ENCODE measurements around the gene NR1D1. TPM values are rescaled to one million over a fixed set of nuclear protein-coding genes. Genes with fewer than 3 reads are reported as not detected.

The NR1D1 gene
- total and polyA plus RNA-seq, 7 experiments from 2014 or later: 3.6 to 34.2 (median 16.4) TPM

DNA sequence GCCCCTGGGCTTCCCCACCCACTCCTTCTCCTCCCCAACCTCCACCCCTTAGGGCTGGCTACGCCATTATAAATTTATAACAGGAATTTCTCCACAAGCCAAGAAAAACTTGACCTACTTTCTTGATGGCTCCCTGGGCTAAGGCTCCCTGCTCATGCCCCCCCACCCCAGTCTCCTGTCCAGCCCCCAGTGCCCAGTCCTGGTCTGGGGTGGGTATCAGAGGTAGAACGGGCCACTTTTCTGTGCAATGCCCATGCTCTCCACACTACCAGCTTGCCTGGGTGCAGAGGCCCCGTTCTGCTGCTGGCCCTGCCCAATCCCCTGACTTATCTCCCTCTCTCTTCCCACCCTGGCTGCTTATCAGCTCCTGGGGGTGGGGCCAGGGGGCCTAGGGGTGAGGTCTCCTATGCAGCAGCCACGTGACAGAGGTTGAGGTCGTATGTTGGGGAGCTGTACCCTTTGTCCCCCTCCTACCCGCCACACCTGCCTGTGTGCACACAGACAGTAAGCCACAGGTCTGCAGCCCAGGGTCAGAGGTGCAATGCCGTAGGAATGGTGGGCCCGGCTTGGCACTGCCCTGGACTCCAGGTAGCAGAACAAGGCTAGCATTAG lies 27.5 kb downstream of the NR1D1 start:
- peak overlapping the region; percentile 15 for H3K27ac ChIP-seq (ENCODE audit: low read depth, low read length)
- peaks cover 0 to 24% (median 6%) of the 10 kb centered on the region in 3 experiments for H3K36me3 ChIP-seq (ENCODE audit: control insufficient read depth in 2 of 3, insufficient read depth in 3 of 3, low read length in 3 of 3)
- CTCF ChIA-PET: interaction anchor here (0.8 to 6.3 kb wide), 5 partner anchors 9 to 200 kb away, joined by 3 to 106 read pairs (median 49); partner anchors contain the start of gene THRA

DNA sequence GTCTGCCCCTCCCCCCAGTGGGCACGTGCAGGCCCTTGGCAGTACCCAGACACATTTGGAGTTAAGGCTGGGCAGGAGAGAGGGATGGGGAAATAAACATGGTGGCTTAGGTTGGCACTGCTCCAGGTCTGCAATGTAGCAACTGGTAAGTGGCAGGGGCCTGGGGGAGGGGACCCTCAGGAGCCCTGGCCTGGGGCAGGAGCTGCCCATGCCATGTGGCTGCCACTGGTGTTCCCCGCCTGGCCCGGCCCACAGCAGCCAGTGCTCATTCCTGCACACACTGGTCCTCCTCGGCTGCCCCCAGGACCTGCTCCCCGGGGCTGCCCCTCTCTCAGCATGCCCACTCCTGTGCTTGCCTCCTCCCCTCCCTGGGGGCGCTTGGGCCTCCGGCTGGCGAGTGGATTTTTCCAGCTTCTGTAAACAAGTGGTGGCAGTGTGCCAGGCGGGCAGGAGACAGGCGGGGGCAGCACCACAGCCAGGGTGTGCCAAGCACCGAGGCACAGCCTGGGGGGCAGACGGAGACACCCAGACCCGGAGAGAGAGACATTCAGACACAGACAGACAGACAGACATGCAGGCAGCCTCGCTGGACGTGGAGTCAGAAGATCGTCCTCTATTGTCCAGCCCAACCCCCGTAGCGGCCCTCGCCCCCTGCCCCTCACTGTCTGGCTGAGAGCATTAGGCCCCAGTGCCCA lies 28.2 kb downstream of the NR1D1 start:
- ChIA-PET POLR2A (interaction anchor here (0.6 to 3.6 kb wide), 6 partner anchors 18 to 1143 kb away, joined by 3 to 25 read pairs (median 3); partner anchors contain the start of genes MED24, NR1D1 and TOP2A), CTCF (interaction anchor here (6.0 to 6.3 kb wide), 2 partner anchors 8 to 39 kb away, joined by 88 to 106 read pairs; partner anchors contain the start of gene THRA)
- H3K9me3 ChIP-seq (ENCODE audit: control insufficient read depth in 2 of 3, low read length in 3 of 3): no peaks in the 10 kb centered on the region
- H3K4me1 ChIP-seq (ENCODE audit: control insufficient read depth in 2 of 2, insufficient read depth in 2 of 2, low read length in 2 of 2): peaks cover 37 to 63% of the 10 kb centered on the region in 2 donors
- DNase-seq: peak in 1 of 9 donors; percentile 8
- no peaks in the 10 kb centered on the region for H3K9me3 Mint-ChIP-seq
- no peaks in the 10 kb centered on the region for H3K27me3 ChIP-seq (ENCODE audit: control insufficient read depth in 2 of 2, insufficient read depth in 2 of 2, low read length in 2 of 2)
- H3K36me3 ChIP-seq (ENCODE audit: control insufficient read depth in 2 of 3, insufficient read depth in 3 of 3, low read length in 3 of 3): peaks cover 0 to 17% (median 5%) of the 10 kb centered on the region in 3 experiments
- H3K4me3 Mint-ChIP-seq: peak overlapping the region in 2 of 10 donors; percentile 12 to 14
- peaks cover 35 to 91% (median 63%) of the 10 kb centered on the region in 7 donors for H3K4me1 Mint-ChIP-seq
- H3K27ac ChIP-seq (ENCODE audit: low read depth, low read length): peak overlapping the region; percentile 75
- H3K27me3 Mint-ChIP-seq: no peaks in the 10 kb centered on the region
- intact Hi-C loops (cut with micrococcal nuclease): no loop called here
- H3K27ac Mint-ChIP-seq: peak overlapping the region in 7 of 9 donors; percentile 51 to 94 (median 75)
- ATAC-seq: no peak
- H3K36me3 Mint-ChIP-seq: peaks cover 0 to 15% (median 3%) of the 10 kb centered on the region in 5 donors
- no peak overlapping the region for H3K4me3 ChIP-seq (ENCODE audit: low read length)

More for the DNA sequence above, 27.5 kb downstream of the NR1D1 start:
- H3K27me3 Mint-ChIP-seq: no peaks in the 10 kb centered on the region
- H3K27ac Mint-ChIP-seq: peak overlapping the region in 8 of 9 donors; percentile 21 to 84 (median 68)
- no peaks in the 10 kb centered on the region for H3K9me3 ChIP-seq (ENCODE audit: control insufficient read depth in 2 of 3, low read length in 3 of 3)
- peaks cover 30 to 89% (median 58%) of the 10 kb centered on the region in 7 donors for H3K4me1 Mint-ChIP-seq
- peaks cover 37 to 57% of the 10 kb centered on the region in 2 donors for H3K4me1 ChIP-seq (ENCODE audit: control insufficient read depth in 2 of 2, insufficient read depth in 2 of 2, low read length in 2 of 2)
- no peaks in the 10 kb centered on the region for H3K9me3 Mint-ChIP-seq
- POLR2A ChIA-PET: interaction anchor here (0.6 to 6.6 kb wide), 4 partner anchors 10 to 345 kb away, joined by 3 to 60 read pairs (median 4); partner anchors contain the start of genes MED24, THRA and TOP2A
- ATAC-seq (no peak), DNase-seq (no peak)
- peaks cover 0 to 16% (median 5%) of the 10 kb centered on the region in 5 donors for H3K36me3 Mint-ChIP-seq
- peak overlapping the region in 1 of 10 donors; percentile 5 for H3K4me3 Mint-ChIP-seq
- intact Hi-C loops (cut with micrococcal nuclease): no loop called here
- no peak overlapping the region for H3K4me3 ChIP-seq (ENCODE audit: low read length)
- H3K27me3 ChIP-seq (ENCODE audit: control insufficient read depth in 2 of 2, insufficient read depth in 2 of 2, low read length in 2 of 2): no peaks in the 10 kb centered on the region

DNA sequence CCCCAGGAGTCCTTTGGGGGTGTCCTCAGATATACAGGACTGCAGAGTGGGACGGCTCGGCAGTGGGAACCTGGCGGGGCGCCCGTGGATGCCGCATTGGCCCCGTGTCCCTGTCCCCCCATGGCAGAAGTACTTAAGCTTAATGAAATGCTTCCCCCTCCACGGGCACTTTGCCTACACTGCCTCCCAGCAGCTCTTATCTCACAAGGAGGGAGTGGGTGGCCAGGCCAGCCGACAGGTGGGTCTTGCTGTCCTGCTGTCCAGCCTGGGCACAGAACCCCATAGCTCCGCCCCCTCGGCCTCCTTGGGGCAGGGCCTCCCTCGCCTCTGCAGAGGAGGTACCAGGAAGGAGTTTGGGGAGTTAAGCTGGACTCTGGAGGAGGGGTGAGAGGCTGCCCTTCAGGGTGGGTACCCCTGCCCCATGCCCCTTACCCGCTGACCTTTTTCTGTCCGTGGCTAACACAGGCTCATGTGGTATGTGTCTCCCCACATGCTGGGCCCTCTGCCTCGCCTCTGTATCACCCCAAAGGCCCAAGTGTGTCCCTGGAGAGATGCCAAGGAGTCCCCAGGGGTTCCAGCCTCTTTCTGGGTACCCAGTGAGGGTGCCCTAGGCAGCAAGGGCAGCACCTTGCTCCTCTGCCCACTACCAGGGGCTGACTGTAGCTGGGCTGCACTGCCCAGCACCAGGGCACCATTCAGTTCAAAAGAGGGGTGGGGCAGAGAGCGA lies 28.9 kb downstream of the NR1D1 start:
- no peaks in the 10 kb centered on the region for H3K27me3 ChIP-seq (ENCODE audit: control insufficient read depth in 2 of 2, insufficient read depth in 2 of 2, low read length in 2 of 2)
- H3K9me3 Mint-ChIP-seq: no peaks in the 10 kb centered on the region
- ChIA-PET POLR2A (interaction anchor here (0.7 to 3.6 kb wide), 5 partner anchors 8 to 1144 kb away, joined by 3 to 25 read pairs (median 3); partner anchors contain the start of genes NR1D1 and THRA), CTCF (interaction anchor here (0.6 to 6.3 kb wide), 2 partner anchors 35 to 40 kb away, joined by 3 to 88 read pairs; no protein-coding TSS in a partner anchor)
- H3K36me3 ChIP-seq (ENCODE audit: control insufficient read depth in 2 of 3, insufficient read depth in 3 of 3, low read length in 3 of 3): peaks cover 0 to 10% (median 0%) of the 10 kb centered on the region in 3 experiments
- H3K4me3 Mint-ChIP-seq: peak overlapping the region in 5 of 10 donors; percentile 9 to 94 (median 47)
- DNase-seq (peak in 1 of 9 donors; percentile 10), ATAC-seq (no peak)
- peaks cover 37 to 70% of the 10 kb centered on the region in 2 donors for H3K4me1 ChIP-seq (ENCODE audit: control insufficient read depth in 2 of 2, insufficient read depth in 2 of 2, low read length in 2 of 2)
- no peaks in the 10 kb centered on the region for H3K27me3 Mint-ChIP-seq
- H3K4me3 ChIP-seq (ENCODE audit: low read length): no peak overlapping the region
- peaks cover 35 to 91% (median 69%) of the 10 kb centered on the region in 7 donors for H3K4me1 Mint-ChIP-seq
- peak overlapping the region in 7 of 9 donors; percentile 51 to 96 (median 93) for H3K27ac Mint-ChIP-seq
- intact Hi-C loops (cut with micrococcal nuclease): no loop called here
- no peaks in the 10 kb centered on the region for H3K9me3 ChIP-seq (ENCODE audit: control insufficient read depth in 2 of 3, low read length in 3 of 3)
- H3K36me3 Mint-ChIP-seq: peaks cover 0 to 9% (median 3%) of the 10 kb centered on the region in 5 donors
- H3K27ac ChIP-seq (ENCODE audit: low read depth, low read length): peak overlapping the region; percentile 75

DNA sequence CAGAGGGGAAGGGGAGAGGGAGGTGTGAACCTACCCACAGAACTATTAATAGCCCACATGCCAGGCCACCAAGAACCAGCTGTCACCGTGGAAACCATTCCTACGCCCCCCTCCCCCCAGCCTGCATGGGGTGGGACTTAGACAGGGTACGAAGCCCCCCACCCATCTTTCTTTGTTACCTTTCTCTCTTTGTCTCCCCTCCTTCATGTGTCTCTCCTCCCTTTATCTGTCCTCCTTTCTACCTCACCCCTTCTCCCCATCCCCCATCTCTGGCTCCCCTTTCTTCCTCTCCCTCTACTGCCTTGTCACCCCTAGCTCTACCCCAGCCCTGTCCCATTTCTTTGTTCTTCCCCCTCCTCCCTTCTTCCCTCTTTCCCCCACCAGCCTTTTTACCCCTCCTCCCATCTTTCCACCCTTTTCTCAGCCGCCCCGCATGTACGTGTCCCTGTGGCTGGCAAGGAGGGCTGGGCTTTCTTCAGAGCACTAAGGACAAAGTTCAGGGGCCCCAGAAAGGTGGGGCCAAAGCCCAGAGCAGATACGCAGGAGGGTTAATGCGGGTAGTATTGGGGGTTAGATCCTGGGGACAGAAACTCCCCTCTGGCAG lies 29.6 kb downstream of the NR1D1 start:
- DNase-seq (peak in 1 of 9 donors; percentile 6), ATAC-seq (no peak)
- H3K27ac ChIP-seq (ENCODE audit: low read depth, low read length): peak overlapping the region; percentile 75
- no peak overlapping the region for H3K4me3 ChIP-seq (ENCODE audit: low read length)
- no peaks in the 10 kb centered on the region for H3K27me3 ChIP-seq (ENCODE audit: control insufficient read depth in 2 of 2, insufficient read depth in 2 of 2, low read length in 2 of 2)
- H3K4me3 Mint-ChIP-seq: peak overlapping the region in 8 of 10 donors; percentile 9 to 94 (median 73)
- H3K9me3 Mint-ChIP-seq: no peaks in the 10 kb centered on the region
- peak overlapping the region in 7 of 9 donors; percentile 23 to 96 (median 94) for H3K27ac Mint-ChIP-seq
- peaks cover 0 to 6% (median 3%) of the 10 kb centered on the region in 5 donors for H3K36me3 Mint-ChIP-seq
- H3K9me3 ChIP-seq (ENCODE audit: control insufficient read depth in 2 of 3, low read length in 3 of 3): no peaks in the 10 kb centered on the region
- ChIA-PET CTCF (interaction anchor here (0.6 to 11.1 kb wide), 4 partner anchors 36 to 47 kb away, joined by 3 to 127 read pairs (median 46); no protein-coding TSS in a partner anchor), POLR2A (interaction anchor here (0.7 to 3.6 kb wide), 4 partner anchors 8 to 42 kb away, joined by 3 to 25 read pairs (median 4); partner anchors contain the start of genes NR1D1 and THRA)
- peaks cover 35 to 66% of the 10 kb centered on the region in 2 donors for H3K4me1 ChIP-seq (ENCODE audit: control insufficient read depth in 2 of 2, insufficient read depth in 2 of 2, low read length in 2 of 2)
- intact Hi-C loops (cut with micrococcal nuclease): no loop called here
- H3K36me3 ChIP-seq (ENCODE audit: control insufficient read depth in 2 of 3, insufficient read depth in 3 of 3, low read length in 3 of 3): peaks cover 0 to 8% (median 0%) of the 10 kb centered on the region in 3 experiments
- H3K4me1 Mint-ChIP-seq: peaks cover 35 to 91% (median 67%) of the 10 kb centered on the region in 7 donors
- no peaks in the 10 kb centered on the region for H3K27me3 Mint-ChIP-seq

DNA sequence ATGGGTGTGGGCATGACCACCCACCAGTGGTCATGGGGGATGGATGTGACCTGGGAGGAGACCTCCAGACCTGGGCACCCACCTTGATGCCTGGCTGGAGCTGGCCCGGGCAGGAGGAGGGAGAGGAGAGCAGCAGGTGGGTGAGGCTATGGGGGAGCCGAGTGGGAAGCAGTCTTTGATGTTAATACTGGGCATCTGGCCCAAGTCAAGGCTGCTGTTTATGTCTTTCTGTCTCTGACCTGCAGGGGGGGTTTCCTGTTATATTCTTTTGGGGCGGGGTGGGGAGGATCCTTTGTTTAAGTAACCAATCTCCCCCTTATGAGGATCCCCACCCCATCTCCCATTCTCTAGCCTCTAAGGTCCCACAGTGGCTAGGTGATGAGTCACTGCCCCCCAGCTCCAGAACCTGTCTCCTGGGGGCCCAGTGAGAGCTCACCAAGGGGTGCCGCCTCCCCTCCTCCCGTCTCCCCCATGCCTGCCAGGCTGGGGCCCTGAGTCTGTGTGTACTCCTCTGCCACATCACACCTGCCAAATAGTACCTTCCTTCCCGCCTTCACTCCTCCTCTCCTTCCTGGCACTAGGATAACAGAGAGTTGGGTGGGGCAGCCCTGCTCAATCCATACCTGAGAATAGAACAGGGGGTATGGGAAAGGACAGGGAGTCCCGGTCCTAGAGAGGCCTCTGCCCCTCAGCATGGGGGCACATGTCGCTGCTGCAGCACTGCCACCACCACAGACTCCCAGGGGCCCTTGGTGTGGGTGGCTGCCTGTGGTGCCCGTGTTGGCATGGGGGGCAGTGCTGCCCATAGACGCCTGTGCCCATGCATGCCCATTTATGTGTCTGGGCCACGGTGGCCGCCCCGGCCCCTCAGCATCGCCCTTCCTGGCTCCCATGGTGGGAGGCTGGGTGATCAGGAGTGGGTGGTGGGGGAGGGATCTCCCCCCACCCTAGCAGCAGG lies 30.4 kb downstream of the NR1D1 start:
- POLR2A ChIA-PET: interaction anchor here (0.7 to 3.6 kb wide), 10 partner anchors 17 to 43 kb away, joined by 3 to 25 read pairs (median 6); partner anchors contain the start of gene NR1D1
- H3K27me3 Mint-ChIP-seq: peaks cover 0 to 4% (median 0%) of the 10 kb centered on the region in 5 donors
- Histone ChIP-seq H3K27me3 (ENCODE audit: control insufficient read depth in 2 of 2, insufficient read depth in 2 of 2, low read length in 2 of 2) (no peaks in the 10 kb centered on the region), H3K4me1 (ENCODE audit: control insufficient read depth in 2 of 2, insufficient read depth in 2 of 2, low read length in 2 of 2) (peaks cover 33 to 63% of the 10 kb centered on the region in 2 donors), H3K36me3 (ENCODE audit: control insufficient read depth in 2 of 3, insufficient read depth in 3 of 3, low read length in 3 of 3) (peaks cover 0 to 8% (median 0%) of the 10 kb centered on the region in 3 experiments), H3K9me3 (ENCODE audit: control insufficient read depth in 2 of 3, low read length in 3 of 3) (no peaks in the 10 kb centered on the region), H3K4me3 (ENCODE audit: low read length) (peak overlapping the region; percentile 45), H3K27ac (ENCODE audit: low read depth, low read length) (peak overlapping the region; percentile 75)
- H3K4me1 Mint-ChIP-seq: peaks cover 32 to 90% (median 66%) of the 10 kb centered on the region in 7 donors
- H3K9me3 Mint-ChIP-seq: no peaks in the 10 kb centered on the region
- peak; percentile 46 for ATAC-seq
- H3K27ac Mint-ChIP-seq: peak overlapping the region; percentile 61 to 96 (median 95)
- intact Hi-C loops (cut with micrococcal nuclease): loop anchor here (1.0 kb wide), 2 partner anchors 26 to 41 kb away; no protein-coding TSS in a partner anchor
- H3K4me3 Mint-ChIP-seq: peak overlapping the region; percentile 85 to 94 (median 90)
- peak in 5 of 9 donors; percentile 28 to 53 (median 34) for DNase-seq
- H3K36me3 Mint-ChIP-seq: peaks cover 0 to 3% (median 0%) of the 10 kb centered on the region in 5 donors
- CTCF ChIA-PET: interaction anchor here (0.5 to 11.1 kb wide), 10 partner anchors 10 to 98 kb away, joined by 3 to 127 read pairs (median 4); no protein-coding TSS in a partner anchor

Data from naive thymus-derived CD4-positive, alpha-beta T cell (primary cell).